IPS DF 4.7 (cell line): ENCODE results near the gene DENR.

ENCODE experiments used
- DNase-seq: peaks from one replicate; pipeline ENCODE4 v3.0.0-alpha.2; 2013; ENCODE audit warnings: low spot score; ENCODE audit errors: extremely low read depth

DENR gene

DNA sequence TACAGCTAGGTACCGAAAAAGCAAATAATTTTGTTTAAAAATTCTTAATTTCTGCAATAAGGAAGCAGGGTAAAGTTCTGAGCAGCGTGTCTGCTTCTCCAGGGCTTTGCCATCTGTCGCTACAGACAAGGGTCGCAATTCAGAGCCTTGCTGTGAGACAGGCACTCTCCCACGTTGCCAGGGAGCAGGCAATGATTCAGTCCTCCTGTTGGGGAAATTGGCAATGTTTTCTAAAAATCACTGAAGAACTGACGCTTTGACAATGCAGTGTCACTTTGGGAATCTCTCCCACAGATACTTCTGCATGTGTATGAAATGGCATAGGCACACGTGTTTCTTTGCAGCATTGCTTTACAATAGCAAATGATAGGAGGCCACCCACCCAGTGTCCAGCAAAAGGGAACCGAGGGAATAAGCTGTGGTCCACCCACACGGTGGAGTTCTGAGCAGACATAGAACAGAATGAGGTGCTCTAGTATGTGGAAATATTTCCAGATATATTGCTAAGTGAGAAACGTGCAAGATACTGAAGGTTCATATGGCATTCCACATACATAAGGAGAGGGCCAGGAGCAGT lies 66.7 kb downstream of the DENR start:
- DNase-seq: no peak

DNA sequence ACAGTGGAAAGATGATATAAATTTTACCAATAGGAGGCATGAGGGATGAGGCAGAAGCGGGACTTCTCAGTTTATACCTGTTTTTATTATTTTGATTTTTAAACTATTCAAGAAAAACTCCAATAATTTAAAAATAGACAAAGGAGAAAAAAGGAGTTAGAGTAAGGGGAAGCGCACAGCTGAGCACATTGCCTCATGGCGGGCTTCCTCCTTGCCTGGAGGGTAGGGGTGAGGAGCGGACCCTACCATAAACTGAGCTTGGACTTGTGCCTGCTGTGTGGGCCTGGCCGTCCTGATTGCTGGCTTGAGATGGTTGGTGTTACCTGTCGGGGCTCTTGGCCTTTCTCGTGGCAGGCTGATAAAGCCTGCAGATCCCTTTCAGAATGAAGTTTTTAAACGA lies 67.5 kb downstream of the DENR start:
- DNase-seq: no peak
